GM18505 (cell line): ENCODE results near the gene CAP2.
"Not testable (repeated sequence)": the region's sequence is repeated elsewhere in the genome, so short reads cannot be mapped to it uniquely, and the experiment has no call there.

Source experiments
- ATAC-seq: cut with Tn5 transposase; IDR thresholded peaks from one replicate; pipeline ENCODE4 v1.9.1; 2021; ENCODE audit not compliant: unreplicated experiment
- POLR2A ChIP-seq: IDR thresholded peaks from 4 replicates; pipeline ENCODE4 v1.6.1; 2011; ENCODE audit warnings: borderline replicate concordance; ENCODE audit not compliant: insufficient read depth, insufficient read length; ENCODE audit errors: extremely low read depth

Gene CAP2

GRCh38 chr6:17584241-17584803, 190.9 kb downstream of the CAP2 start:
- no peak for ATAC-seq
- TF ChIP-seq POLR2A: no peak

- no peak for TF ChIP-seq POLR2A
- no peak for ATAC-seq
Observed at GRCh38 chr6:17585766-17586490, 192.5 kb downstream of the CAP2 start.

GRCh38 chr6:17586623-17587022, 193.2 kb downstream of the CAP2 start:
- not testable (repeated sequence) for ATAC-seq

- no peak for ATAC-seq
- TF ChIP-seq POLR2A: no peak
Observed at GRCh38 chr6:17588011-17588410, 194.6 kb downstream of the CAP2 start.

GRCh38 chr6:17589406-17590096, 196.2 kb downstream of the CAP2 start:
- TF ChIP-seq POLR2A: no peak
- ATAC-seq: no peak

- TF ChIP-seq POLR2A: no peak
- no peak for ATAC-seq
Observed at GRCh38 chr6:17591287-17591686, 197.9 kb downstream of the CAP2 start.

GRCh38 chr6:17593246-17593645, 199.9 kb downstream of the CAP2 start:
- no peak for TF ChIP-seq POLR2A
- ATAC-seq: no peak

- no peak for ATAC-seq
Observed at GRCh38 chr6:17596085-17596484, 202.7 kb downstream of the CAP2 start.

GRCh38 chr6:17599877-17600526, 206.6 kb downstream of the CAP2 start, which contains the start of gene FAM8A1:
Gene FAM8A1 (plus strand): TSS chr6:17600302. CDS start chr6:17600410, 108 bp downstream.
- TF ChIP-seq POLR2A: peak; percentile 72
- ATAC-seq: peak; percentile 91

More at GRCh38 chr6:17596085-17596484, 202.7 kb downstream of the CAP2 start:
- no peak for TF ChIP-seq POLR2A

- ATAC-seq: peak; percentile 56
- TF ChIP-seq POLR2A: no peak
Observed at GRCh38 chr6:17600527-17601385, 207.4 kb downstream of the CAP2 start.

- ATAC-seq: no peak
- TF ChIP-seq POLR2A: no peak
Observed at GRCh38 chr6:17601386-17601703, 207.9 kb downstream of the CAP2 start.

GRCh38 chr6:17602888-17603287, 209.5 kb downstream of the CAP2 start:
- TF ChIP-seq POLR2A: no peak
- no peak for ATAC-seq

- ATAC-seq: no peak
Observed at GRCh38 chr6:17606606-17607005, 213.2 kb downstream of the CAP2 start.

More at GRCh38 chr6:17606606-17607005, 213.2 kb downstream of the CAP2 start:
- no peak for TF ChIP-seq POLR2A
